HG02571 (cell line): ENCODE results near the gene ALKBH4.
"Not testable (repeated sequence)": the region's sequence is repeated elsewhere in the genome, so short reads cannot be mapped to it uniquely, and the experiment has no call there.

Source experiments
- ATAC-seq: cut with Tn5 transposase; IDR thresholded peaks from one replicate; pipeline ENCODE4 v1.9.1; 2021; ENCODE audit warnings: mild to moderate bottlenecking, moderate library complexity; ENCODE audit not compliant: unreplicated experiment

The ALKBH4 gene

DNA sequence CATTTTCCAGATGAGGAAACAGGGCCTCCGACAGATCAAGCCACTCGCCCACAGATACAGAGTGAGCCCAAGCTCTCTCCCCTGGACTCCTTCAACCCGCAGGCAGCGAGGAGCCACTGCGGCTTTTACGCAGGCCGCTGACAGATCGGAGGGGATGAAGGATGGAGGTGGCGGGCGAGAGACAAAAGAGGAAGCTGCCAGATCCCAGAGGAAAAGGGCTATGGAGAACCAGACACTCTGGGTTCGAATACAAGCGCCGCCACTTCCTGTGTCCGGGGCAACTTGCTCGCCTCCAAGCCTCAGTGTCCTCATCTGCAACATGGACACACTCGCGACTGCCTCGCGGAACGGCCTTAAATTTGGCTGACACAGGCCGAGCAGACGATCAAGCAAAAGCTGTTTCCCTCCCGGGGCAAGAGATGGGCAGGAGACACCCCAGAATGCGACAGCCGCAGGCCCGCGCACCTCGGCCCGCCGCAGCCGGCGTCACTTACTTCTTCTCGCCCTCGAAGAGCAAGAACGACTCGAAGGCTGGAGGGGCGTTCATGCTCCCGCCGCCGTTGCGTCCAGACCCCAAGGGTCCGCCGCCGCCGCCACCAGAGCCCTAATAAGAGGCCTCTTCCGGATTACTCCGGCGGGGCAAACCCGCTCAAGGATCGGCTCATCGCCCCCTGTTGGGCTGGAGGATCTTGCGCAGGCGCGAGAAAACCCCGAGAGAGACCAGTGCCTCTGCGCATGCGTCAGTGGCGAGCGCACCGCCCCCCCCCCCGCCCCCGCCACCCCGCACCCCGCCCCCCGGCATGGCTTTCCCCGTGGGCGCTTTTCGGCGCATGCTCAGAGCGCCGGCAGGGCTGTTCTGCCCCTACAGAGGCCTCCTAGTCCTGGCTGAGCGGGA is 13.9 kb upstream of the ALKBH4 start, which contains the start of gene POLR2J:
POLR2J (minus strand) TSS at position 609 of the 895 bp plus-strand sequence; CDS start at position 547, 62 bp downstream.
- peak; percentile 89 for ATAC-seq

DNA sequence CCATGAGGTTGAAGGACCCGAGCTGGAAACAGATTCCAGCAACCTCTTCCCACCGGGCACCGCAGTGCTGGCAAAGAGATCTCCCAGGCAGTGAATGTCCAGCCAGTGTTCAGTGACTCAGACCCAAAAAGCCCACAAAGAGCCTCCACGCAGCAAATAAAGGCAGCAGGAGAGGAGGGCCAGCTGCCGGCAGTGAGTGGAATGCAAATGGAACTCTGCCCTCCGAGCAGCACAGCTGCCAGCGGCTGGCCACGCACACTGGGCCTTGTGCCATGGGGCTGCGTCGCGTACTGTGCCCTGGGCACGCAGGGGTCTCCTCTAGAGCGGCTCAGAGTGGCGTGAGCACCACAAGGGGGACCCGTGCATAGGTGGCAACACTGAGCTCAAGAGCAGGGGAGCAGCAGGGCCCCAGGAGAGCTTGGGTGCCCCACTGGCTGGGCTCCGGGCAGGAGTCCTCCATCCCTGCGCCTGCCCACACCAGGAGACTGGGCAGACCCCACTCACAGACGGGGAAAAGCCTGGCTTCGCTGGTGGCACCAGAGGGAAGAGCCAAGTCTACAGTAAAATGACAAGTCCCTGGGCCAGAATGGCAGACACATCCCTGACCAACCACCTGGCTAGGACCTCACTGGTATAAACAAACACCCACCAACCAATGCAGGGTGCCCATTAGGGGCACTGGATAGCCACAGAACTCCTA is 10.2 kb upstream of the ALKBH4 start:
- not testable (repeated sequence) for ATAC-seq

DNA sequence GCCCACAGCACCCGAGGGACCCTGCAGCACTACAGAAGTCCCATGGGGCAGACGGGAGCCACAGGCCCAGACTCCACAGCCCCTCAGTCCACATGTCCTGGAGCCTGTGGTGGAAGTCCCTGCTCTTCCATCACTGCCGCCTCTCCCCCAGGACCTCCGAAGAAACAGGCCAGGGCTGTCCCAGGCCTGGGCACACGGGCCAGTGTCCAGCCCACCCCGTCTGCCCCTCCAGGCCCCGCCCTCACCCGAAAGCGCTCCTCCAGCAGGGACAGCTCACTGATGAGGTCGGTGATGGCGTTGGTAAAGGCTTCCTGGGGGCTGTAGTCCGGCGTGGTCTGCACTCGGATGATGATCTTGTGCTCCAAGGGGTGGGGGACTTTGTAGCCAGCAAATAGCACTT is 9.5 kb upstream of the ALKBH4 start:
- not testable (repeated sequence) for ATAC-seq

DNA sequence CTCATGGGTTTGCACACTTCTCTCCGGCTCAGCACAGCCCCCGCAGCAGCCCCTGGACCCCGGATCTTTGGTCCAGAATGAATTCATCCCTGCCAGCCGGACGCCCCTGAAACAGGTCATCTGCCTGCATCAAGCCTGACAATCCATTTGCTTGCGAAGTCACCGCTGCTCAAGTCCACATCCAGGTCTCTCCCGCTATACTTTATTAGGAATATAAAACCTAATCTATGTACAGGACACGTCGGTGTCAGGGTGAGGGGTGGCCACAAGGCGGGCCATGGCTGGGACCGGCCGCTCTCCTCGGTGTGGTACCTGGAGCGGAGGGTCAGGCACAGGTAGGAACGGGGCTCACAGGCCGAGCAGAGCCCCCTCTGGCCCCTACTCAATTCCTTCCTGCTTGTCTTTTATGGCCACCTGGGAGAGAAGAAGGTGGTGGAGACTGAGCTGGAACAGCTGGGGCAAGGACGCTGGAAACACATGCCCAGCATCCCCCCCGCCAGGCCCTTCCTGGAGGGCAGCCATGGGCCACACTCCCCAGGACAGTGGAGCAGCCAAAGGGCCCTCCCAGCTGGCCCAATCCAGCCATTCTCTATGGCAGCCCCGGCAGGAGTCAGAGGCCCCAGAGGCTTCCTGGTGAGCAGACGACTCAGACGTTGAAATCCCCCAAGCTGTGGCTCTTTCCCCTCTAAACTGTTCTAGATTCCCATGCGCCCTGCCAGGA is 8.8 kb upstream of the ALKBH4 start:
- ATAC-seq = no peak

DNA sequence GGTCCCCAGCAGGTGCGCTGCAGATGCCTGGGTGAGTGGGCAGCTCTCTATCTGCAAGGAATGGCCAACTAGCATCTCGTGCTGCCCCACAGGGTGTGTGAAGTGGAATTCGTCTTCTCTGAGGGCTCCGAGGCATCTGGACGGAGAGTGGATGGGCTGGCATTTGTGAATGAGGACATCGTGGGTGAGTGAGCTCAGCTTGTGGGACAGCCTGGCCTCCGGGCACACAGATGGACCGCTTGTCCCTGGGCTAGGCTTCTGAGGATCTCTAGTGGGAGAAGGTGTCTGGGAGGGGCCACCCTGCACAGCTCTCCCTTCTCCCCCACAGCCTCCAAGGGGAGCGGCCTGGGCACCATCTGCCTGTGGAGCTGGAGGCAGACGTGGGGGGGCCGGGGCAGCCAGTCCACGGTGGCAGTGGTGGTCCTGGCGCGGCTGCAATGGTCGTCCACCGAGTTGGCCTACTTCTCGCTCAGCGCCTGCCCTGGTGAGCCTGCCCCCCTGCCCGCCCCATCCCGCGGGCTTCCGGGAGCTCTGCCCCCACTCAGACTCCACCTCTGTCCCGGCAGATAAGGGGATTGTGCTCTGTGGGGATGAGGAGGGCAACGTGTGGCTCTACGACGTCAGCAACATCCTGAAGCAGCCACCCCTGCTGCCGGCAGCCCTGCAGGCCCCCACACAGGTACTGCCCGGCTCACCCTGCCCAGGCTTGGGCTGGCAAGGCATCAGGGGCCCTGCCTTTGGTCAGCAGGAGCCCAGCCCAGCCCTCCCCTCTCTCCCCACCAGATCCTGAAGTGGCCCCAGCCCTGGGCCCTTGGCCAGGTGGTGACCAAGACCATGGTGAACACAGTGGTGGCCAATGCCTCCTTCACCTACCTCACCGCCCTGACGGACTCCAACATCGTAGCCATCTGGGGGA is 7.7 kb upstream of the ALKBH4 start:
- no peak for ATAC-seq

DNA sequence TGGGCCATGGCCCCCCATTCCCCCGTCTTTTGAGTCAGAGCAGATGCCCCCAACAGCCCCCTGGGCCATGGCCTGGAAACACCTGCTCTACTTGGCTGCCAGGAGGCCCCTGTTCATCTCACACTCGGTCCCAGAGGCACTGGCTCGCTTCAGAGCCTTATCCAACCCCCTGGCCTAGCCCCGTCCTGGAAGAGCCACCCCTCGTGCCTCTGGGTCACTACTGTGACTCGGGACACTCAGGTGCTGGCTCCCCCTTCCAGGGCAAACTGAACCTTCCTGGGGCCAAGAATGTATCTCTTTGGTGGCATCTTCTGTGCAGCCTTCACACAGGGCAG is 7.1 kb upstream of the ALKBH4 start:
- ATAC-seq = no peak

DNA sequence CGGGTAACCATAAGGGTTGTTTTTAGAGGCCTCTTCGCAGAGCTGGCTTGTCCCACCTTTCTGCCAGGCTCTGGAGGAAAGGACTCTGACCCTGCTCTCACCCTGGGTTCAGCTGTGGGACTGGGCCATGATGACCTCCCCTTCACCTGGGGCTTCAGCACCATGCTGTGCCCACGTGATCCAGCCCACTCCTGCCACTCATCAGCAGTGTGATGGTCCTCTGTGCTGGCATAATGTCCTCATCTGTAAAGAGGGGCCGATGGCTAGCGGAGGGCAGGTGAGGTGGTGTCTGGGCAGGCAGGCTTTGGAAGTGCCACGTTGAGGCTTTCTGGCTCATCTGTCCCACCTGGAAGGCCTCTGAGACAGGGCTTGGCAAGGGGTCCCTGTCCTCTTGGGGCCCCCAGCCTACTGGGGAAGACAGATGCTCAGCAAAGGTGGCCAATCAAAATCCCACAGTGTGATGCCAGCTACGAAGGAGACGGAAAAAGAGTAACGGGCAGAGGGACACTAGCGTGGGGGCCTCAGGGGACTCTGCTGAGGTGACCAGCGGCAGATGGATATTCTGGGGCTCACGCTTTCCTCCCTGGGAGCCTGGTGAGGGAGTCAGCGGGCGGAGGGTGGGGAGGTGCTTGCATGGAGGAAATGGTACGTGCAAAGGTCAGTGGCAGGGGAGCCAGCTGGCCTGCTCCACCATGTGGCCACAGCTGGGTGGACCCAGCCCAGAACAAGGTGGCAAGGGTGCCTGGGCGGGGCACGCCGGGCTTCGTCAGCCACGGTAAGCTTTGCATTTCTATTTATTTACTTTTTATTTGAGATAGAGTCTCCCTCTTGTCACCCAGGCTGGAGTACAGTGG is 5.5 kb upstream of the ALKBH4 start:
- no peak for ATAC-seq

DNA sequence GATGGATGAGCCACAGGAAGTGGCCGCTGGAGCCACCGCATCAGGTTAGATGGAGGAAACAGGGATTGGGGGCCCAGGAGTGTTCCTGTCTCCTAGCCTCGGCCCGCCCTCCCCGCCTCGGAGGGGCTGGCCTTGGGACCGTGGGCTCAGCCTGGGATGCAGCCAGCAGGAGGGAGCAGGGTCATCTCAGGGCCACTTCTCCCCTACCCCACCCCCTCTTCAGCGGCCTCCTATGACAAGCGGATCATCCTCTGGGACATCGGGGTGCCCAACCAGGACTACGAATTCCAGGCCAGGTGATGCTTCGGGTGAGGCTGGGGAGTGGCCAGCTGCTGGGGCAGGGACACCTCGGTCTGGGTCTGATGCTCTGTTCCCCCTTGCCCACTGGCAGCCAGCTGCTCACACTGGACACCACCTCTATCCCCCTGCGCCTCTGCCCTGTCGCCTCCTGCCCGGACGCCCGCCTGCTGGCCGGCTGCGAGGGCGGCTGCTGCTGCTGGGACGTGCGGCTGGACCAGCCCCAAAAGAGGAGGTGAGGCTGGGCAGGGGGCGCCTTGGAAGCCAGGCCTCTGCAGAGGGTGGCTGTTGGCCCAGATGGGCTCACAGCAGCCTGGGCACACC is 4.8 kb upstream of the ALKBH4 start:
- ATAC-seq = no peak

DNA sequence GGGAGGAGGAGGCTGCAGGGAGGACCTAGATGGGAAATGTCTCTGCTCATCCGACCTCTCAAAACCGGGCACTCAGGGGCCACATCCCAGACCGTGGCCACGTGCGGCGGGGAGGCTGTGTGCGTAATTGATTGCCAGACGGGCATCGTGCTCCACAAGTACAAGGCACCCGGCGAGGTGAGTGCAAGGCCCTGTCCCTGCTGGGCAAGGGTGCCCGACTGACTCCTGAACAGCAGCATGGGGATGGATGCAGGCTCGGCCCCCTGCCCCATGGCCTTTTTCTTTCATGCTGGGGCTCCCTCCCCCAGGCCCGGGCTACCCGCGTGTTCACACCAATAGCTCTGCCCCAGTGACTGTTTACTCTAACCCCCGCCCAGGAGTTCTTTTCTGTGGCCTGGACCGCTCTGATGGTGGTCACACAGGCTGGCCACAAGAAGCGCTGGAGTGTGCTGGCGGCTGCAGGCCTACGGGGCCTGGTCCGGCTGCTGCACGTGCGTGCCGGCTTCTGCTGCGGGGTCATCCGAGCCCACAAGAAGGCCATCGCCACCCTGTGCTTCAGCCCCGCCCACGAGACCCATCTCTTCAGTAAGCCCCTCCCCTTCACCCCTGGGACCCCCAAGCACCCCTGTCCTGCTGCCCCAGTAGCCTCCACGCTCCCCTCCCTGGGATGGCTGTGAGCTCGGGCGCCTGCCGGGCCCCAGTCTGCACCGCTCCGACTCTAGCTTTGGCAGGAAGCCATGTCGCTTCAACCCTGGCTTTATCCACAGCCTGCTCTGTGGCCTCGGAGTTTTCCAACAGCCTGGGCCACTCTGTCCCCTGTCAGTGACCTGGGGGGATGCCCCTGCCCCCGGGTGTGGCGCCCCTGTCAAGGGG is 4.1 kb upstream of the ALKBH4 start:
- no peak for ATAC-seq

DNA sequence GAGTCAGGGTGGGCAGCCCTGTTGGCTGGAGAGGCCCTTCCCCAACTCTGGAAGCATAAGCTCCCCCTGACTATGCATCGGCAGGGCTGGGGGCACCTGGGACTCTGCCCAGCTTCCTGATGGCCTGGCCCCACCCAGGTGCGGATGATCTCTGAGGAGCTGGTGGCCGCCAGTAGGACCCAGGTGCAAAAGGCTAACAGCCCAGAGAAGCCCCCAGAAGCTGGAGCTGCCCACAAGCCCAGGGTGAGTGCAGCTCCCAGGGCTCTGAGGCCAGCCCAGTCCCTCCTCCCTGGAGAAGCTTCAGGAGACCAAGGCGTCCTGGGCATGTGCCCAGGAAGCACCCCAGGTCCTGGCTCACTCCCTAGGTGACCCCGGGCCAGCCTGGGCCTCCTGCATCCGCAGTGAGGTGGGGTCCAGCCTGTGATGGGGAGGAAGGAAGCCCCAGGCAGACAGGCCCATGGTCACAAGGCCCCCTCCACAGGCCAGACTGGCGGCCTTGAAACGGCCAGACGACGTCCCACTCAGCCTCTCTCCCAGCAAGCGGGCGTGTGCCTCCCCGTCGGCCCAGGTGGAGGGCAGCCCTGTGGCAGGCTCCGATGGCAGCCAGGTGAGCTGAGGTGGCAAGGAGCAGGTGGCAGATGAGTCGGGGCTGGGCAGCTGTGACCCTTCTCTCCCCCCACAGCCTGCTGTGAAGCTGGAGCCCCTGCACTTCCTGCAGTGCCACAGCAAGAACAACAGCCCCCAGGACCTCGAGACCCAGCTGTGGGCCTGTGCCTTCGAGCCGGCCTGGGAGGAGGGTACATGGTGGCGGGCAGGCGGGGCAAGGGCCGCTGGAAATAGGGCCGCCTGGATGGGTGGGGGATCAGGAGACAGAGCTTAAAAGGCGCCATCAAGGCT is 3.2 kb upstream of the ALKBH4 start:
- no peak for ATAC-seq

DNA sequence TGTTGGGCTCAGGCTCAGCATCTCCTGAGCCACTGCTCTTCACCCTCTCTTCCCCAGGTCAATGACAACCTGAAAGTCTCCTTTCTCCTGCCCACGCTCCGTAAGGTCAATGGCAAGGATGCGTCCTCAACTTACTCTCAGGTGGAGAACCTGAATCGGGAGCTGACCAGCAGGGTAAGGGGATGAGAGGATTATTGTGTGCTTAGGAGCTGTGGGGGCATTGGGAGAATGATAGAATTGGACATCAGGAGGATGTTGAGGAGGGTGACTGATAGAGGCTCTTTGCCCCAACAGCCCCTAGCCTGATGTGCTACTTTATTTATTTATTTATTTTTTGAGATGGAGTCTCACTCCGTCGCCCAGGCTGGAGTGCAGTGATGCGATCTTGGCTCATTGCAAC is 1.4 kb upstream of the ALKBH4 start:
- ATAC-seq = no peak

DNA sequence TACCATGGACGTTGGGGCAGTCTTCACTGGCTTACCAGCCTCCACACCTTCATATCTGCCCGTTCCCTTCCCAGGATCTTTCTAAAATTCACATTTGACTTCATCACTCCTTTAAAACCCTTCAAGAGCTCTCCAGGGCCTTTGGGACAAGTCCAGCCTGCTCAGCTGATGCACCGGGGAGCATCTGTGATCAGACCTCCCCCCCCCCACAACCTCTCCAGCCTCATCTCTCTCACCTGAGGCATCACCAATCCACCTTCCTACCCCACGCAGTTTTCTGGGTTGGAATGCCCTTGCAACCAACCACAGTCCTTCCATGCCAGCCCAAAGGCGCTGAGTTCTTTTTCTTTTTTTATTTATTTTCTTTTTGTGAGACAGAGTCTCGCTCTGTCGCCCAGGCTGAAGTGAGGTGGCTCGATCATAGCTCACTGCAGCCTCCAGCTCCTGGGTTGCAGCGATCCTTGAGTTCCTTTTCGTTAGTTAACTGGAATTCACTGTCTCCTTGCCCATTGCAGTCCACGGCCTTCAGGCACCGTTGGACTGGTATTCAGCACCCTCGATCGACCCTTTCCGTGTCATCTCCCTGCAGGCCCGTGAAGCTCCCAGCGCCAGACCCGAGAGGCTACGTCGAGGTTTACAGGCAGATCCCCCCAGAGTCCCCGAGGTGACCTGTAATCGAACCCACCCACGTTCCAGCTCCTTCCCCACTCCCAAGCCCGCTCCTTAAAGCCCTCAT is 654 bp downstream of the ALKBH4 start:
- ATAC-seq = peak; percentile 5

DNA sequence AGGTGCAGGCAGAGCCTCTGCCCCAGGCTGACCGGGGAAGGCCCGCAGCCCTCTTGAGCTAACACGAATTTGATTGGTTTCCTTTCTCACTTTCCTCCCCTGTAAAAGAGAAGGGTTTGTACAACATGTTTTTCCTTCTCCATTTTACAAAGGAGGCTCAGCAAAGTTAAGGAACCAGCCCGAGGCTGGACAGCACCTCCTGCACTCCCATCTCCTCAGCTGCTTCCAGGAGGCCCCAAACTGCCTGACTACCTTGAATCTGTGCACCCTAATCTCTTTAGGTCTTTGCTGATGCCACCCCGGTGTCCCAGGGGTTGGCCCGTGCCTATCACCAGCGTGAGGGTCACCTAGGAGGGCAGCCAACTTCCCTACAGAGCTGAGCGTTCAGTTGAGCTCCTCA is 4.2 kb downstream of the ALKBH4 start:
- no peak for ATAC-seq

DNA sequence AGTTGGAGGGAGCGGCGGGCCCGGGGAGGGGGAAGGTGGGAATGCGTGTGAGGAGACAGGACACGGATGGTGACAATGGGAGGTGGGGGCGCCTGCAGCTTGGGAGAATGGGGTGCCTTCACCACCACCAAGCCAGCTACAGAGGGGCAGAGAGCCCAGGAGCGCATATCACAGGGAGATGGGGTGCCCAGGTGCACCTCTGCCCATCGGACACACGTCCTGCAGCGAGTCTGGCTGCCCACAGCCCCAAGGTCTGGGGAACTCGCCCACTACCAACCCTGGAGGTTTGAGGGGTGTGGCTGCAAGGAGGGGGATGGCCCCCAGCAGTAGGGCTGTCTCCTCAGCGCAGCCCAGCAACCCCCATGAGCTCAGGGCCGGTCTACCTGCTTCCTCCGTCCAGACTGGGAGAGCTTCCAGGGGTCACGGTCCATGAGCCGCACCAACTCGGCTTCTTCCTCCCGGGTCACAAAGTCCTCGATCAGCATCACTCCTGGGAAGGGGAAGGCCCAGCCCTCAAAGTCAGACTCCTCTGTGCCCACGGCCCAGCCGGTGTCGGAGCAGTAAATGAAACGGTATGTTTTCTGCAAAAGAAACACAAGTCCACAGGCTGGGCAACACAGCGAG is 5.3 kb downstream of the ALKBH4 start:
- ATAC-seq = no peak

DNA sequence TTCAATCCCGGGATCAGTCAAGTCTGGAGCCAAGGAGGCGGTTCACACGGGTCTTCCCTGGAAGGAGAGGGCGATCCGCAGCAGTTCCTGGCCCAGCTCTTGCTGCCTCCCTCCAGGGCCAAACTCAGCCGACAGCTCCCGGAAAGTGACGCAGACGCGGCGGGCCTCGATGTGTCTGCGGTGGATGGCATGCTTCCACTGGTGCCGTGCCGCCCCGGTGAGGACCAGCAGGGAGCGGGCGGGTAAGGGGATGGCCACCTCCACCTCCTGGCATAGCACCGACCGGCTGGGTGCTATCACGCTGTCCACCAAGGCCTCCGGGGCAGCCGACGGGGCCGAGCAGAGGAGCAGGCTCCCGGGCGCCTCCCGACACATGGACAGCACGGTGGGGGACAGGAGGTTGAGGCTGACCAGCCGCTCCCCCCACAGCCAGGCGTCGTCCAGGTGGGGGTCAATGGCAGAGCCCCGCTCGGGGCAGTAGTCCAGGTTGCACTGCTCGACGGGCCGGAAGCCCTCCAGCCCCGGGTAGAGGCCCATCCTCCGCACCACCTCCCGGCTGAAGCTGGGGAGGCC is 7.2 kb downstream of the ALKBH4 start:
- no peak for ATAC-seq

DNA sequence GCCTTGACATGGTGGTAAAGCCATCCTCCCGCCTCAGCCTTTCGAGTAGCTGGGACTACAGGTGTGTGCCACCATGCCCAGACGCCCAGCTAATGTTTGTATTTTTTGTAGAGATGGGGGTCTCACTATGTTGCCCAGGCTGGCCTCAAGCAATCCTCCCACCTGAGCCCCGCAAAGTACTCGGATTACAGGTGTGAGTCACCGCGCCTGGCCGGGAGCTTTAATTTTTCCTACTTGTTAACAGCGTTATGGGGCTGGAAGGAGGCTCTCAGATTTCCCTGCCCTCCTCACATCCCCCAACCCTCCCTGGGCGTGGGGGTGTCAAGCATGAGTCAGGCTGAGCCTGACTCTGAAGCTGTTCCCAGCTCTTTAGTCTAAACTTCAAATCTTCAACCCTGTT is 8.3 kb downstream of the ALKBH4 start:
- no peak for ATAC-seq
